Measurements from ENCODE around the gene CNGB1.
"Not testable (repeated sequence)": the region's sequence is repeated elsewhere in the genome, so short reads cannot be mapped to it uniquely, and the experiment has no call there.

The CNGB1 gene

DNA sequence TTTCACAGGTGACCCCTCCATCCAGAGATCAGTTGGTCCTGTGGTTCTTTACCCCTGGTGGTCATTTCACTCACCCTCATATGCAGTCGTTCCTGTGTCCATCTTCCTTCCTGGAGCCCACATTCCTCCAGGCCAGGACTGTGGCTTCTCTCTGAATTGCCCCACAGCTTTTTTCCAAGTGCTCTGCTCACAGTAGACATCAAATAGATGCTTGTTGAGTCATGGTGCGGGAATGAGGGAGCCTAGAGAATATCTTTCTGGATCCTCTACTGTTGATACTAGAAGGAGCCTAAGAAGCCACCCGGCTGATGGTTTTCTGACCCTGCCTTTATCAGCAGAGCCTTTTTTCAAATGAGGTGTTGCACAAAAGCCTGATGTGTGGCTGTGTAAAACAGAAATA, 40.7 kb upstream of the CNGB1 start:
- Histone ChIP-seq H3K9me2 (ENCODE audit: low read depth, low read length) (no peaks in the 10 kb centered on the region), H4K20me1 (ENCODE audit: insufficient read depth, low read length) (no peaks in the 10 kb centered on the region), H3K27ac (ENCODE audit: low read depth, low read length, poor library complexity, severe bottlenecking) (no peak overlapping the region), H3K9me3 (ENCODE audit: low read length) (no peaks in the 10 kb centered on the region), H3K36me3 (ENCODE audit: insufficient read depth, low read length) (peaks cover 45% of the 10 kb centered on the region), H3K27me3 (ENCODE audit: insufficient read depth, low read length) (no peaks in the 10 kb centered on the region), H3K79me2 (ENCODE audit: insufficient read depth, low read length) (no peaks in the 10 kb centered on the region), H3K4me1 (ENCODE audit: insufficient read depth, low read length, severe bottlenecking) (no peaks in the 10 kb centered on the region), H3K9ac (ENCODE audit: low read length) (no peak overlapping the region), H3K4me2 (ENCODE audit: low read length) (no peak overlapping the region), H2AFZ (ENCODE audit: low read length) (no peak overlapping the region), H3K4me3 (ENCODE audit: low read depth, low read length, poor library complexity, severe bottlenecking) (no peak overlapping the region), H3F3A (ENCODE audit: insufficient read depth, low read length) (no peaks in the 10 kb centered on the region)
- no peak for TF ChIP-seq EZH2 (IDR thresholded peaks at IDR 0.05; ENCODE audit: borderline replicate concordance, low read length)
- TF ChIP-seq, protein P1, sequence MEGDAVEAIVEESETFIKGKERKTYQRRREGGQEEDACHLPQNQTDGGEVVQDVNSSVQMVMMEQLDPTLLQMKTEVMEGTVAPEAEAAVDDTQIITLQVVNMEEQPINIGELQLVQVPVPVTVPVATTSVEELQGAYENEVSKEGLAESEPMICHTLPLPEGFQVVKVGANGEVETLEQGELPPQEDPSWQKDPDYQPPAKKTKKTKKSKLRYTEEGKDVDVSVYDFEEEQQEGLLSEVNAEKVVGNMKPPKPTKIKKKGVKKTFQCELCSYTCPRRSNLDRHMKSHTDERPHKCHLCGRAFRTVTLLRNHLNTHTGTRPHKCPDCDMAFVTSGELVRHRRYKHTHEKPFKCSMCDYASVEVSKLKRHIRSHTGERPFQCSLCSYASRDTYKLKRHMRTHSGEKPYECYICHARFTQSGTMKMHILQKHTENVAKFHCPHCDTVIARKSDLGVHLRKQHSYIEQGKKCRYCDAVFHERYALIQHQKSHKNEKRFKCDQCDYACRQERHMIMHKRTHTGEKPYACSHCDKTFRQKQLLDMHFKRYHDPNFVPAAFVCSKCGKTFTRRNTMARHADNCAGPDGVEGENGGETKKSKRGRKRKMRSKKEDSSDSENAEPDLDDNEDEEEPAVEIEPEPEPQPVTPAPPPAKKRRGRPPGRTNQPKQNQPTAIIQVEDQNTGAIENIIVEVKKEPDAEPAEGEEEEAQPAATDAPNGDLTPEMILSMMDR (IDR thresholded peaks at IDR 0.05; ENCODE audit: low read length), result no peak

DNA sequence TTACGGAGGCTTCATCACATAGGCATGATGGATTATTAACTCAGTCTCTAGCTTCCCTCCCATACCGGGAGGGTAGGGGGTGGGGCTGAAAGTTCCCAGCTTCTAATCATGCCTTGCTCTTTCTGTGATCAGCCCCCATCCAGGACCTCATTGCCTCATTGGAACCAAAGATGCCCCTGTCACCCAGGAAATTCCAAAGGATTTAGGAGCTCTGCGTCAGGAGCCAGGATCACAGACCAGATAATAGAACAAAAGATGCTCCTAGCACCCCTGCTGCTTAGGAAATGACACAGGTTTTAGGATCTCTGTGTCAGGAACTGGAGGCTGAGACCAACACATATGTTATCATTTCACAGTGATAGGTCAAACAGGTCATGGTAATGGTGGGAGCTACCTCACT, 40.0 kb upstream of the CNGB1 start:
- Histone ChIP-seq H4K20me1 (ENCODE audit: insufficient read depth, low read length) (no peaks in the 10 kb centered on the region), H3K36me3 (ENCODE audit: insufficient read depth, low read length) (peaks cover 52% of the 10 kb centered on the region), H3K9me3 (ENCODE audit: low read length) (no peaks in the 10 kb centered on the region), H3K27ac (ENCODE audit: low read depth, low read length, poor library complexity, severe bottlenecking) (no peak overlapping the region), H3K9me2 (ENCODE audit: low read depth, low read length) (no peaks in the 10 kb centered on the region), H3K4me2 (ENCODE audit: low read length) (no peak overlapping the region), H3K9ac (ENCODE audit: low read length) (no peak overlapping the region), H3K79me2 (ENCODE audit: insufficient read depth, low read length) (no peaks in the 10 kb centered on the region), H3K4me1 (ENCODE audit: insufficient read depth, low read length, severe bottlenecking) (no peaks in the 10 kb centered on the region), H2AFZ (ENCODE audit: low read length) (no peak overlapping the region), H3K4me3 (ENCODE audit: low read depth, low read length, poor library complexity, severe bottlenecking) (no peak overlapping the region), H3F3A (ENCODE audit: insufficient read depth, low read length) (no peaks in the 10 kb centered on the region), H3K27me3 (ENCODE audit: insufficient read depth, low read length) (no peaks in the 10 kb centered on the region)
- TF ChIP-seq EZH2 (IDR thresholded peaks at IDR 0.05; ENCODE audit: borderline replicate concordance, low read length), result no peak
- TF ChIP-seq, protein P1 (IDR thresholded peaks at IDR 0.05; ENCODE audit: low read length), result no peak

- no peaks in the 10 kb centered on the region for H3K9me2 ChIP-seq (ENCODE audit: low read depth, low read length)
- no peak overlapping the region for H3K9ac ChIP-seq (ENCODE audit: low read length)
- H3K36me3 ChIP-seq (ENCODE audit: insufficient read depth, low read length), result peaks cover 53% of the 10 kb centered on the region
- no peak overlapping the region for H3K4me3 ChIP-seq (ENCODE audit: low read depth, low read length, poor library complexity, severe bottlenecking)
- no peaks in the 10 kb centered on the region for H3K79me2 ChIP-seq (ENCODE audit: insufficient read depth, low read length)
- no peaks in the 10 kb centered on the region for H3K4me1 ChIP-seq (ENCODE audit: insufficient read depth, low read length, severe bottlenecking)
- TF ChIP-seq EZH2 (IDR thresholded peaks at IDR 0.05; ENCODE audit: borderline replicate concordance, low read length), result no peak
- TF ChIP-seq, protein P1 (IDR thresholded peaks at IDR 0.05; ENCODE audit: low read length), result no peak
- no peak overlapping the region for H3K4me2 ChIP-seq (ENCODE audit: low read length)
- H2AFZ ChIP-seq (ENCODE audit: low read length), result no peak overlapping the region
- no peaks in the 10 kb centered on the region for H3K9me3 ChIP-seq (ENCODE audit: low read length)
- no peaks in the 10 kb centered on the region for H3K27me3 ChIP-seq (ENCODE audit: insufficient read depth, low read length)
- H3K27ac ChIP-seq (ENCODE audit: low read depth, low read length, poor library complexity, severe bottlenecking), result no peak overlapping the region
- no peaks in the 10 kb centered on the region for H4K20me1 ChIP-seq (ENCODE audit: insufficient read depth, low read length)
- no peaks in the 10 kb centered on the region for H3F3A ChIP-seq (ENCODE audit: insufficient read depth, low read length)
These were observed 39.0 kb upstream of the CNGB1 start for GRCh38 chr16:58009856-58010416.

- not testable (repeated sequence) for H3K9ac ChIP-seq (ENCODE audit: low read length); H3K4me2 ChIP-seq (ENCODE audit: low read length); H3F3A ChIP-seq (ENCODE audit: insufficient read depth, low read length); H3K4me3 ChIP-seq (ENCODE audit: low read depth, low read length, poor library complexity, severe bottlenecking); H3K27me3 ChIP-seq (ENCODE audit: insufficient read depth, low read length); H4K20me1 ChIP-seq (ENCODE audit: insufficient read depth, low read length); H3K9me3 ChIP-seq (ENCODE audit: low read length); H3K79me2 ChIP-seq (ENCODE audit: insufficient read depth, low read length); H2AFZ ChIP-seq (ENCODE audit: low read length); H3K9me2 ChIP-seq (ENCODE audit: low read depth, low read length); H3K27ac ChIP-seq (ENCODE audit: low read depth, low read length, poor library complexity, severe bottlenecking)
- Histone ChIP-seq H3K4me1 (ENCODE audit: insufficient read depth, low read length, severe bottlenecking) (peaks cover 11% of the 10 kb centered on the region), H3K36me3 (ENCODE audit: insufficient read depth, low read length) (peaks cover 37% of the 10 kb centered on the region)
These were observed 33.8 kb upstream of the CNGB1 start for GRCh38 chr16:58004736-58005135.

Data from OCI-LY1 (cell line).